ENCODE results near the gene CLIC1.
A peak's percentile ranks its signal among the peaks of the same experiment; 100 is the strongest.

The CLIC1 gene

GRCh38 chr6:31768363-31769257 lies 32.3 kb upstream of the CLIC1 start:
- DNase-seq = no peak

- no peak for DNase-seq
These were observed 30.8 kb upstream of the CLIC1 start for GRCh38 chr6:31767096-31767645.

- no peak for DNase-seq
These were observed 29.8 kb upstream of the CLIC1 start for GRCh38 chr6:31765910-31766794.

- DNase-seq = no peak
These were observed 29.2 kb upstream of the CLIC1 start for GRCh38 chr6:31765559-31765909.

GRCh38 chr6:31764198-31764597 lies 27.9 kb upstream of the CLIC1 start:
- no peak for DNase-seq

GRCh38 chr6:31763619-31763940 lies 27.2 kb upstream of the CLIC1 start:
- peak; percentile 13 to 37 for DNase-seq

DNA sequence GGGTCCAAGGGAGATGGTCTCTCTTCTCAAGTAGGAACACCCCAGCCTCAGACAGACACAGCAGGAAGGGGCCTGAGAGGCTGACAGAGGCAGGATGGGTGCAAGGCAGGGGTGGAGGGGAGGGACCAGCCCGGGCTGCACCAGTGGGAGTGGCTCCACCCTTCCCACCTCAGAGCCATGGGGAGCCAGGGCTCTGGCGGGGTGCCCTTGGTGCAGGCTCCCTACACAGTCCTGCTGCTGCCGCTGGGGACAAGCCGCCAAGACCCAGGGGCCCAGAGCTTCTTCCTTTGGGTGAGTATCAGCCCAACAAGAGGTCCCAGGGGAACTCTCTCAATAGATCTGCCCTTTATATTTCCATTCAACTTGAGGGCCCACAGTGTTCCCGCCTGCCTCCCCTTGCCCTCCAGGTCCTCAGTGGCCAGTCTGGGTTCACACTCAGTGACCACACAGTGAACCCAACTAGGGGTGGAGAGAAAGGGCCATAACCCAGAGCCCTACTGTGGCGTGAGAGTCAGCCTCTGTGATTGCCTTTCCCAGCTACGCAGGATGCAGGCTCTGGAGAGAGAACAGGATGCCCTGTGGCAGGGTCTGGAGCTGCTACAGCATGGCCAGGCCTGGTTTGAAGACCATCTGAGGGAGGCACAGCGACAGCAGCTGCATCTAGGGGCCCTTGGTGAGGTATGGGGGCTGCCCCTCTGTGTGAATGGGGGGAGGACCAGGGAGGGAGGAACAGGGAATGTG lies 26.7 kb upstream of the CLIC1 start:
- no peak for DNase-seq

GRCh38 chr6:31762356-31762755 lies 26.0 kb upstream of the CLIC1 start, which contains the start of gene SAPCD1:
TSS of gene SAPCD1 (plus strand) at chr6:31762656. CDS start at chr6:31763055, 399 bp downstream.
- DNase-seq = no peak

- DNase-seq = no peak
These were observed 25.0 kb upstream of the CLIC1 start for GRCh38 chr6:31761343-31761742.

GRCh38 chr6:31760790-31761189 lies 24.5 kb upstream of the CLIC1 start:
- DNase-seq = no peak

DNA sequence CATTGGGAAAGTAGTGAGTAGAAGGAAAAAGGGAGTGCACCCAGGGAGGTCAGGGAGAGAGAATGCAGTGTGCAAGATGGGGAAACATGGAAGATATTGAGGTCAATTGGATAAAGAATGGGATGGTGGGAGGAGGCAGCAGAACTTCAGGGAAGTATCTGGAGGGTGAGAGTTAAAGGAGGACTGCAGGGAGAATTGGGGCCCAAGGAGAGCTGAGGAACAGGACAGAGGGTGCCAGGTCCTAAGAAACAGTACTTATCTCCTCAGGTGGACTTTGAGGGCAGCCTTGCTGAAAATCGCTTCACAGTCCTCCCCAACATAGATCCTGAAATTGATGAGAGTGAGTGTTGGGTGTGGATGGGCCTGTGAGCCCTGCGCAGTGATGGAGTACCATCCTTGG lies 22.0 kb upstream of the CLIC1 start:
- no peak for DNase-seq

GRCh38 chr6:31752739-31753319 lies 16.5 kb upstream of the CLIC1 start:
- DNase-seq = peak in 1 of 2 experiments; percentile 21

DNA sequence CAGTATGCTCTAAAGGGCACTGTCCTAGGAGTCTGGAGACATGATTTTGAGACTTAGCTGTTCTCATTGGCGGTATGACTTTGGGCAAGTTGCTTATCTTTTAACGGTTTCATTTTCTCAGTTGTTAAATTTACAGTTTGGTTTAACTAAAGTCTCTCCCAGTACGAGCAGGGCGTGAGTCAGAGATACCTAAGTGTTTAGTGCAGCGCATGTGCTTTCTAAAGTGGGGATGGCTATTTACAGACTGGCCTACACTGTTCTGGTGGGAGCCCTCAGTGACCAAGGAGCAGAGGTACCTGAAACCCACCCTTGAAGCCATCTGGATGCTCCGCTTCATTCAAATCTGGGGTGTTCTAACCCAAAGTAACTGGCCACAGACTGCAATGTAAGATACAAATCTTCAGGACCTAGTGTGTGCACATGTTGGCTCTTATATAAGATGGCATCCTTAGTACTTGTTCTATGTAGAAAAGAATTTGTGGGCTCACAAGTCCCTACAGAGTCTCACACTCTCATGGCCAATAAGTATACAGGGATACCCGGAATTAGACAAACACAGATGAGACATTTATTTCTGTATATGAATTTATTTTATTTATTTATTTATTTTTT lies 14.2 kb upstream of the CLIC1 start:
- DNase-seq = no peak

- DNase-seq = no peak
These were observed 13.1 kb upstream of the CLIC1 start for GRCh38 chr6:31749301-31750036.

DNA sequence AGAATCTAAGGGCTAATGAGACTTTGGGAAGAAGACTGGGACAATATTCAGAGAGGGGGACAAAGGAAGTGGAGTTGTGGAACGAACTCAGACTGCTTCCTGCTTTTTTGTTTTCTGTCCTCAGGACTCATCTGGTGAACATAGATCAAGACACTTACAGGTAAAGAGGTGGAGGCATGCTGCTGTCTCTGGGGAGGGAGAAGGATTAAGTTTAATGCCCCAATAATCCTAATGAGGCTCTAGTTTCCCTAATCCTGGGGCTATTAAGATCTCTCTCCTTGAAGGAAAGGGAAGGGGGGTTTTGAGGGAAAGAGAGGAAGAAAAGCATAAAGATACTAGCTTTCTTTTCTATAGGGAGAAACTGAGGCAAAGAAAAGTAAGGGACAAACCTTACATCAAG lies 8.1 kb upstream of the CLIC1 start:
- no peak for DNase-seq

GRCh38 chr6:31742894-31743293 lies 6.6 kb upstream of the CLIC1 start:
- DNase-seq = no peak

DNA sequence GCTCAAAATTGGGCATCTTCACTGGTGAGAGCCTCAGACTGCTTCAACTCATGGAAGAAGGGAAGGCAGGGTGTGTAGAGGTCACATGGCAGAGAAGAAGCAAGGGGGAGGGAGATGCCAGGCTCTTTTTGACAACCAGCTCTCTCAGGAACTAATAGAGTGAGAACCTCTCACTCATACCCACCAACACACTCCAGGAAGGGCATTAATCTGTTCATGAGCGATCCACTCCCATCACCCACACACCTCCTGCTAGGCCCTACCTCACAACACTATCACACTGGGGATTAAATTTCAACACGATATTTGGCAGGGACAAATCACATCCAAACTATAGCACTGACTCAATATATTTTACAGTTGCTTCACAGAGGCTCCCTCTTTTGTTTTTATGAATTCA lies 5.5 kb upstream of the CLIC1 start:
- DNase-seq = no peak

- peak in 1 of 2 experiments; percentile 15 for DNase-seq
These were observed 4.3 kb upstream of the CLIC1 start for GRCh38 chr6:31740397-31741223.

DNA sequence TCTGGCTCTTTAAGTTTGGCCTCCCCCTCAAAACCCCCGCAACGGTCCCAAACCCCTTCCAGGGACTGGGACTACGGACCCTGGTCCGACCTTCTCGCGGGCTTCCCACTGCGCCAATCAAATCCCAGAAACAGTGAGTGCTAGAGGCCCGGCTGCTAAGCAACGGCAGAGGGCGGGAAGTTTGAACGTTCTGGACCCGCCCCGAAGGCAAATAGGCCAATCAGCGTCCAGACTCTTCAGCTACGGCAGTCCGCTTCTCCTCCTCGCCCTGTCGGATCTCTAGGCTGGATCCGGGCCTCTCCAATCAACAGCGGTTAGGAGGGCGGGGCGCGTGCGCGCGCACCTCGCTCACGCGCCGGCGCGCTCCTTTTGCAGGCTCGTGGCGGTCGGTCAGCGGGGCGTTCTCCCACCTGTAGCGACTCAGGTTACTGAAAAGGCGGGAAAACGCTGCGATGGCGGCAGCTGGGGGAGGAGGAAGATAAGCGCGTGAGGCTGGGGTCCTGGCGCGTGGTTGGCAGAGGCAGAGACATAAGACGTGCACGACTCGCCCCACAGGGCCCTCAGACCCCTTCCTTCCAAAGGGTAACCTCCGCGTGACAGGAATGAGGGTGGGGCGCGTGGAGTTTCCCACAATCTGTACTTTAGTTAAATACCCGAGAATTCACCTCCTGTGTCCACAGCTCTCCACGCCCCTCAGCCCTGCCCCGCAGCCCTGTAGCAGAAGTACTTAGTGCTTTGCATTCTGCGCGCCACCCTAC lies 3.5 kb upstream of the CLIC1 start, which contains the start of gene MSH5:
TSS of gene MSH5 (plus strand) at position 367 of the 758 bp plus-strand sequence. CDS start 462 bp downstream, outside the sequence.
- peak; percentile 95 to 100 for DNase-seq

Data from SW 1271 (cell line).